RCC 7860 (cell line): Measurements from ENCODE around the gene NRXN2.

Experiments
- DNase-seq: peaks from one replicate; pipeline ENCODE4 v3.0.0-alpha.2; 2015; ENCODE audit warnings: low spot score
- FAIRE-seq: peaks from 2 replicates; lab custom pipeline; 2012; peaks lifted over from hg19 to GRCh38; lab: Jason Lieb, UNC

NRXN2 gene

DNA sequence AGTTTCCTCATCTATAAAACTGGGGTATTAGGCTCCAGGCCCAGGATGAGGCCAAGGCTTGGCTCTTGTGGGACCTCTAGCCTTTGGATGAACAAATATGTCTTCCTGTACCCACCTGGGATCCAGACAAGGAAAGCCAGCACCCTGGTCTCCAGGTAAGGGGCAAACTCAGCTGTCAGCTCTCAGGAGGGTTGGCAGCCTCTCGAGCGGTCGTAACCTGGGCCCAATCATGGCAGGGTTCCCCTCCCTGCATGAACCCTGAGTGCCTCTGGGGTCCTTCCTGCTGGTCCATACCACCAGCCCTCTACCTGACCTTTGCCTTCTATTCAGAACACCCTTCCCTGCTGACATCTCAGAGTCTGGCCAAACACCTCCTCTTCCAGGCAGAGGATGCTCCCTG lies 112.4 kb downstream of the NRXN2 start:
- no peak for FAIRE-seq
- DNase-seq: no peak

DNA sequence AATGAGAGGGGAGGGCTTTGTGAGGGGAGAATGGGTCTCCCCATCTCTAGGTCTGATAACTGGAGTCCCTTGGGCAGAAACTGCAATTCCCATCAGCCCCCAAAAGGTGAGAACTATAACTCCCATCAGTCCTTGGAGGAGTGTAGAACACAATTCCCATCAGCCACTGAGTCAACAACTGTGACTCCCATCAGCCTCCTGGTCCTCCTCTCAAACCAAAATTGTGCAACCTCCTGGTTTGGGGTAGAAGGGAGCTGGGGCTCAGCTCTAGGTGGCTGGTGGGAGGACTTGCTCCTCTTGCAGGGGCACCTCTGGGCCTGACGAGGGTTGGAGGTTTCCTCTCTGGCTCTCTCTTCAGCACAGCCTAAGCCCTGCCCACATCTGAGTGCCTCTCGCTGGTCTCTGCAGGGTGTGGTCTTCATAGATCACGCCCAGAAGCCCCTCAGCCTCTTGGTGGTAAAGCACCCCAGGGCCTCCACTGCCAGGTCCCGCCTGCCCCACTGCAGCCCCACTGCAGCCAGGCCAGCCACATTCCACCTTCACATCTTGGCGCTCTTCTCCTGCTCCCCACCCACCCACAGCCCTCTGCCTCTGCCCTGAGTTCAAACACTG lies 113.5 kb downstream of the NRXN2 start:
- no peak for FAIRE-seq
- DNase-seq: no peak

DNA sequence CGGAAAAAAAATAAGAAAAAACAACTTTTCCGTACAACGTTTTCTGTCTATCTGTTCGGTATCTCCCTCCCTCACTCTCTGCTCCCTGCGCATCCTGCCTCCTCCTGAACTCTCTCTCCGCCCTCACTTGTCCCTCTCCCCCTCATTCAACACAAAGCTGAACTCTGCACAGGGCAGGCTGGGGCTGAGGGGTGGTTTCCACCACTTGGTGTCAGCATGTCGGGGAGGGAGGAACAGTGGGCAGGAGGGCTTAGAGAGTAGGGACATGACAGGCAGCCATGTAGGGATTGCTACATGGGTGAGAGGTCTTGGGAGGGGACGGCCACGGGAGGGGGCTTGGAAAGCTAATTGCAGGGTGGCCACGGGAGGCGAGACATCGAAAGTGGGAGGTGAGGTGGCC lies 114.4 kb downstream of the NRXN2 start:
- DNase-seq: no peak
- FAIRE-seq: no peak

DNA sequence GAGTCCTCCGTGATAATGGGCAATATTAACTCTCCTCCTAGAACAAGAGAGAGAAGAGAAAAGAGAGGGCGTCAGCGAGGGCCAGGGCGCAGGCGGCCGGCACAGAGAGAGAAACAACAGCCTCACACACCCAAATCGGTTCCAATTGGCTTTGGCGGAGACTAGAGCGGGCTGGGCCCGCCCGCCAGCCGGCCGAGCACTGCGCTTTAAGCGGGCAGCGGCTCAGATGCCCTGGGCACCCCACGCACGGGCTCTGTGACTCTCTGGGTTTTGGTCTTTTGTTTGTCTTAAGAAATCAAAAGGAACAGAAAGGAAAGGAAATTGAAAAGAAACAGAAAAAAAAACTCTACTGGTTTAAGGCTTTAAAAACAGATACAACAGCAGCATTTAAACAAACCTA lies 115.0 kb downstream of the NRXN2 start:
- DNase-seq (no peak), FAIRE-seq (no peak)

DNA sequence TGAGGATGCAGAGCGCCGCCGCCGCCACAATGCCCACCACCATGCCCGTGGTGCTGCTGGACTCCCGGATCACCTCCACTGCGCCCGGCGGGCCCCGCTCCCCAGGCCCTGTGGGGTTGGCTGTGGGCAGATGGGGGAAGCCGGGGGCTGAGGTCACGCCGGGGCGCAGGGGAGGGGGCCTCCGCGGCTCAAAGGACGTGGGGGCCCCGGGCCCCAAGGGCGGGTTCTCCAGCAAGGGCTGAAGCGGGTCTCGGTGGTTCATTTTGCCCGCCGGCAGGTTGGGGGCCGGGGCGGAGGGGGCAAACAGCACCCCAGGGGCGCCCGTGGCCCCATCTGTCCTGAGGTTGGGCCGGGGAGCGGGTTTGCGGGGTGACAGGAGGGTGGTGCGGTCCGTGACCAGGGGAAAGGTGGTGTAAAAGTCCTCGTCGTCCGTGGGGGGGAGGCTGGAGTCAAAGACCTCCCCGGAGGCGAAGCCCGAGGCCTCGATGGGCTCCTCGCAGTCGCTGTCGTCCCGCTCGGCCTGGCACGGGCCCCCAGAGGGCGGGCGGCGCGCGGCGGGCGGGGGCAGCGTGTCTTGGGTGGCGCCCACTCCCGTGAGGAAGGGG lies 115.5 kb downstream of the NRXN2 start:
- DNase-seq (no peak), FAIRE-seq (no peak)

DNA sequence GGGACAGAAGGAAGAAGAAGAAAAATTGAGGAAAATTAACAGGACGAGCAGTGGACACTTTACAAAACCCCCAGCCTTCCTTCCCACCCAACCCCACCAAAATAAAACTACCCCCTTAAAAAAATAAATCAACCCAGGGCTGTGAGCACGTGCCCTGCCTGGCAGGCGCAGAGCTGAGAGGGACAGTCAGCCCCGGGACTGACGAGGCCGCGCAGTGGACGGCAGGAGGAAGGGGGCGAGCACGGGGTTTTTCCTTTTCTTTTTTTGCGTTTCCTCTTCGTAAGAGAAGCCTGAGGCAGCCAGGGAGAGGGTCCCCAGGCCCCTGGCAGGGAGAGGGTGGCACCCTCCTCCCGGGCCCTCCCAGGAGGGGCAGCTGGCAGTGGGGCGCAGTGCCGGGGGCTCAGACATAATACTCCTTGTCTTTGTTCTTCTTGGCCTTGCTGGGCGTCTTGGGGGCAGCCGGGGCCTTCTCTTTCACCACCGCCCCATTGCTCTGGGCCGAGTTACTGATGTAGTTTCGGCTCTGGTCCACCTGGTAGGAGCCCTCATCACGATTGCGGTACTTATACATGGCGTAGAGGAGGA lies 116.1 kb downstream of the NRXN2 start:
- FAIRE-seq (no peak), DNase-seq (no peak)

DNA sequence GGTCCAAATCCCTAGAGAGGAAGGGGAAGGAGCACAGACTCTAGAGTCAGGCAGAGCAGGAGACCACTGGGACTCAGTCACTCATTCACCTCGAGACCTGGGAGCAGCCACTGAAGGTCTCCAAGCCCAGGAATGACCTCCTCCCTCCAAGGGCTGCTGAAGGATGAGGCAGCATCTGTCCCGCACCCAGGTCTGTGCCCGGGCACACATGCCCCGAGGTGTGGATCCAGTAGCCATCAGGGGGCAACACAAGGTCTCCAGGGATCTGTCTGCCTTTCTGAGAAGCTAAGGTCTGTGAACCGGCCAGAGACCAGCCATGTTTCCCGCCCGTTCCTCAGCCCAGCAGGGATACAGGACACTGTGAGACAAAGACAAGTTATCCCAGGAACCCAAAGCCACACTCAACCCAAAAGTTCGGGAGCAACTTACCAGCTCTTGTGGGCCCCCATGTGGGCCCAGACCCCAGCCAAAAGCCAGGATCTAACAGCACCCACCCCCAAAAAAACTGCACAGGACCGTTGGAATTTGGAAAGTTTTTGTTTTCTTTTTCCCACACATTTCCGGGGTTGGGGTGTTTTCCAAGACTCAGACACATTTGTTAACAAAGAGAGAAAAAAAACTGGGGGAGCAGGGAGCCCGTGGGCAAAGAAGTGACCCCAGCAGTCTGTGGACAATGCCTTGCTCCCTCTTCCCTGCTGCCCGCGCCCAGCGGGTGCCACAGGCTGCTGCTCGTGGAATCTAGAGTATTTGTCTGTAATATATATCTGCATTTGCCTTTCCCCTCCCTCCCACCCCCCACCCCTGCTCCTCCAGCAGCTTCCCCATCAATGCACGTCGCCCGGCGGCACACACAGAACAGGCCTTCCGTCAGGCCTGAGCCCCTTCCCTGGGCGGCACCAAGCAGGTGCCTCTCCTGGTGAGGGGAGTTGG lies 117.1 kb downstream of the NRXN2 start:
- FAIRE-seq: no peak
- DNase-seq: no peak

DNA sequence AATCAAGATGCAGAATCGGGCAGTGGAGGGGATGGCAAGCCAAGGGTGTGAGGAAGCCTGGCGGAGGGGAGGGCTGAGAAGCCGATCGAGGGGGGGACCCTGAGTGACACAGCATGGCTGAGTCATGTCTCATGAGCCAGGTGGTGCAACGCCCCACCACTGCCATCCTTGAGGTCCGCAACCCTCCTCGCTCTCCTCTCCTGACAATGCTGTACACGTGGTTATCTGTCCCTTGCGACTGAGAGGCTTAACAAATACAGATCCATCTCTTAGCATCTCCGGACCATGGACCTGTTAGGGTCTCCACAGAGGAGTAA lies 117.8 kb downstream of the NRXN2 start:
- FAIRE-seq: no peak
- DNase-seq: no peak

DNA sequence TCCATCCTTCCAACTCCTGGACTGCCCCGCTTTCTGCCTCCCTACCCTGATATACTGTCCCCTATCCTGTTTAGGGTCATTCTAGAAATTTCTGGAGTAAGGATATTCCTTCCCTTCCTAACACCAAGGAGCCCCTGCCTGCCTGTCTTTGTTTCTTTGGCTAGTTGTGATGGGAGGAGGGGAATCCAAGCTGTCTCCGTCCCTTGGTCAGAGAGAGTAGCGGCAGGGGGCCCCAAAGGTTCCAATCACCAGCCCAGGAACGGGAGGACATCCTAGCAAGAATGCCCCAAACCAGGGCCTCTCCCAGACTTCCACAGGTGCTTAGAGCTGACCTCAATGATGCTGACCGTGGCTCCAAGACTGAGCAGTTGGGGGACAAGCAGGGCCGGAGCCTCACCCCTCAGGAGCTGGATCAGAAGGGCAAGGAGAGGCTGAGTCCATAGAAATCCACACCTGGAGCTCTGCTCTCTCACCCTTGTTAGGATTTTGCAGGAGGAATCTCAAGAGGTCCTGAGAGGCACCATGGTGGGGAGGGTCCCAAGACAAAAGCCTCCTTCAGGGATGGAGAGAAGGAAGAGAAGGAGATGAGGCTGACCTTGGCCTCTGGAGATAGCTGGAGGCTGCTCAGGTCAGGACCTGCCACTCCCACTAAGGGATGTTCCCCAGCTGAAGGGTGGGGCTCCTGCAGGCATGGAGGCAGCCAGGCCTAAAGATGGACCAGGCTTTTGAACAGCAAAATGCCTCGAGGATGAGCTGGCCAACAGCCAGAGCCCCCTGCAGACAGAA lies 118.3 kb downstream of the NRXN2 start:
- DNase-seq (no peak), FAIRE-seq (no peak)

DNA sequence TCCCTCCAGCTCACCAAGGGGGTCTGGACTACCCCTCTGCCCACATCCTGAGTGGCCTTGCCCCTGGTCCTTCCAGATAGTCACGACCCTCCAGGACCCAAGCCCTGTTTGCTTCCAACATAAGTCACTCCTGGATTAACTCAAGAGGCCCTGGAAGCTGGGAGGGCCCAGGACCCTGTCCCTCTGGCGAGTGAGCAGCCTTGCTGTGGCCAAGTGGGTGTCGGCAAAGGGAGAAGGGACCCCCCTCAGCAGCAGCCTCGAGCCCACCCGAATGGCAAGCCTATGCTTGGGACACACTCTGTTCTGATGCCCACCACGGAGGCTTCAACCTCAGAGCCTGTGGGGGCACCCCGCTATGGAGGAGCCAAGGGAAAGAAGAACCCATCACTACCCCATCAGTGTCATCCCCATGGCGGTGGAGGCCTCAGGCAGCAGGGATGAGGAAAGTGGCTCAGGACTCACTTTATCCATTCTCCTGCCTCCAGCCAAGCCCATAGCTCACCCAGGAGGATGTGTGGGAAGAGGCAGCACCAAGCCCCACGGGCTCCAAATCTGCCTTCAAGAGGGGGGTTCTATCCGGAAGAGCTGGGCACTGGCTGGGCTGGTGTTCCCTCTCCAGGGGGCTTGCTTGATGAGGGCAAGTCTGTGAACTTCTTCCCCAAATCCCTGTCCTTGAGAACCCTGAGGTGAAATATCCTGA lies 119.4 kb downstream of the NRXN2 start:
- FAIRE-seq (no peak), DNase-seq (no peak)

DNA sequence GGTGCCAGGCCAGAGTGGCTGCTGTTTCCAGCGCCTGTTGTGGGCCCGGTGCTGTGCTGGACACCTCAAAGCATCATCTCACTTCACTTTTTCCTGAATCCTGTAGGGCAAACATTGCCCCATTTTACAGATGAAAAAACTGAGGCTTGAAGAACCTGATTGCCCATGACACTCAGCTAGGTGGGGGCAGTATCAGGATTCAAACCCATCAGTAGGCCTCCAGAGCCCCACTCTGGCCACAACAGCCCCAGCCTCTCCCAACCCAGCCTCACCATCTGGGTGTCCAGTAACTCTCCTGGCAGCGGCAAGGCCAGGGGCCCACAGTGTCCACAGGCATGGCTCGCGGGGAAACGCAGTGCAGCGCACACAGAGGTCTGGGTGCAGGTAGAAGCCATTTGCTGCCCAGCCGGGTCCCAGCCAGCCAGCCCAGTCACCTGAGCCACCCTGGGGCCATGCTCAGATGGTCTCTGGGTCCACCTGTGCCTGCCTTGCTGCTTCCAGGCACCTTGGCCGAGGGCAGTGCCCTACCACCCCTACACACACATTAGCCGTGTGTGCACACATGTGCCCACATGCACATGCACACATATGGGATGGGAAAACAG lies 120.4 kb downstream of the NRXN2 start:
- no peak for FAIRE-seq
- DNase-seq: no peak

DNA sequence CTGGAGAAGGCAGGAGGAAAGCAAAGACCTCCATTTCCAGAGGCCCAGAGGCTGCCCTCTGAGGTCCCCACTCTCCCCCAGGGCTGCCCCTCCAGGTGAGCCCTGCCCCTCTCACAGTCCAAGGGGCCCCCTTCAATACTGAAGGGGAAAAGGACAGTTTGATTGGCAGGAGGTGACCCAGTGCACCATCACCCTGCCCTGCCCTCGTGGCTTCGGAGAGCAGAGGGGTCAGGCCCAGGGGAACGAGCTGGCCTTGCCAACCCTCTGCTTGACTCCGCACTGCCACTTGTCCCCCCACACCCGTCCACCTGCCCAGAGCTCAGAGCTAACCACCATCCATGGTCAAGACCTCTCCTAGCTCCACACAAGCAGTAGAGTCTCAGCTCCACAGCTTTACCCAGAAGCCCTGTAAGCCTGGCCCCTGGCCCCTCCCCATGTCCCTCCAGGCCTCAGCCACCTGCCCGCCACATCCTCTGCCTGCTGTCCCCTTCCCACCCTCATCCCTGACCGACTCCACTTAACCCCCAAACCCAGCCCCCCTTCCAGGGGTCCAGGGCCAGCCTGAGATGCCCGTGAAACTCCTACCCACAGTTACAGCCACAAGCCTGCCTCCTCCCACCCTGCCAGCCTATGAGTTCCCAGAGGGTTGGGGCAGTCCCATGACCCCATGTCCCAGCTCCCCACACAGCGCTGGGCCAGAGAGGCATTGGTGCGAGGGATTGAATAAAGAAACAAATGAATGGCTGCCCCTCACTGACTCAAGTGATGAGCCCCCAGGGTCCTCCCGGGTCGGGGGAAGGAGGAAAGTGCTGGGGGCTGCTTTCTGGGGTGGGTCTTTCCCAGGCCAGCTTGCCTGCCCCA lies 121.2 kb downstream of the NRXN2 start:
- no peak for FAIRE-seq
- DNase-seq: no peak

DNA sequence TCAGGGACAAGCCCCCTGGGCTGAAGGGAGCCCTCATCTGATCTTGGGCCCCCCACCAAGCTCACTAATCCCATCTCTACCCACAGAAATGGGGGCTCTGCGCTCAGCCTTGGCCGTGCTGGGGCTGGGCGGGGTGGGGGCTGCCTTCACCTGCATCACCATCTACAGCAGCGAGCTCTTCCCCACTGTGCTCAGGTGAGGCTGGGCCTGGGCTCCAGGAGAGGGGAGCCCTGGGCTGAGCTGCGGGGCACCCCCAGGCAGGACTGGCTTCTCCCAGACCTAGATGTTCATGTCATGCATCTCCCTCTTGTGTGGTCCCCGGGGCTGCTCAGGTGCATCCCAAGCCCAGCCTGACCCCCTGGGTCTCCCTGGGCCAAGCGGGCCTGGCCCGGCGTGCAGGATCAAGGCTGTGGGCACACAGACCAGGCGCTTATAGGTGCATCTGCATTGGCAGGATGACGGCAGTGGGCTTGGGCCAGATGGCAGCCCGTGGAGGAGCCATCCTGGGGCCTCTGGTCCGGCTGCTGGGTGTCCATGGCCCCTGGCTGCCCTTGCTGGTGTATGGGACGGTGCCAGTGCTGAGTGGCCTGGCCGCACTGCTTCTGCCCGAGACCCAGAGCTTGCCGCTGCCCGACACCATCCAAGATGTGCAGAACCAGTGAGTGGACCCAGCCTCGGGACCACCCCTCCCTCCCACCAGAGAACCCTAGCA lies 122.6 kb downstream of the NRXN2 start:
- no peak for DNase-seq
- no peak for FAIRE-seq

DNA sequence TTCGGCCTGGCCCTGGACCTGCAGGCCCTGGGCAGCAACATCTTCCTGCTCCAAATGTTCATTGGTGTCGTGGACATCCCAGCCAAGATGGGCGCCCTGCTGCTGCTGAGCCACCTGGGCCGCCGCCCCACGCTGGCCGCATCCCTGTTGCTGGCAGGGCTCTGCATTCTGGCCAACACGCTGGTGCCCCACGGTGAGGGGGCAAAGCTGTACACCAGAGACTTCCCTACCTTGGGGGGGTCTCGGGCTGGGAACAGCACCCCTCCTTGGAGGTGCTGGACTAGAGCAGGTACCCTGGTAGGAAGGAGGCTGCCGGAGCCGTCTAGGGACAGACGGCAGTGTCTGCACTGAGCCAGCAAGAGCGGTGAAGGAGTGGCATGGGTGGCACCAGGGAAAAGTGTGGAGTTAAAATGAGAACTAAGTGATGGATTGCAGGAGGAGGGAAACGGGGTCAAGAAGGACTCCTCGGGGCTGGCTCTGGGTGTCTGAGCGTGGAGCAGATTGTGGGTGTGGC lies 123.2 kb downstream of the NRXN2 start:
- FAIRE-seq (no peak), DNase-seq (no peak)

DNA sequence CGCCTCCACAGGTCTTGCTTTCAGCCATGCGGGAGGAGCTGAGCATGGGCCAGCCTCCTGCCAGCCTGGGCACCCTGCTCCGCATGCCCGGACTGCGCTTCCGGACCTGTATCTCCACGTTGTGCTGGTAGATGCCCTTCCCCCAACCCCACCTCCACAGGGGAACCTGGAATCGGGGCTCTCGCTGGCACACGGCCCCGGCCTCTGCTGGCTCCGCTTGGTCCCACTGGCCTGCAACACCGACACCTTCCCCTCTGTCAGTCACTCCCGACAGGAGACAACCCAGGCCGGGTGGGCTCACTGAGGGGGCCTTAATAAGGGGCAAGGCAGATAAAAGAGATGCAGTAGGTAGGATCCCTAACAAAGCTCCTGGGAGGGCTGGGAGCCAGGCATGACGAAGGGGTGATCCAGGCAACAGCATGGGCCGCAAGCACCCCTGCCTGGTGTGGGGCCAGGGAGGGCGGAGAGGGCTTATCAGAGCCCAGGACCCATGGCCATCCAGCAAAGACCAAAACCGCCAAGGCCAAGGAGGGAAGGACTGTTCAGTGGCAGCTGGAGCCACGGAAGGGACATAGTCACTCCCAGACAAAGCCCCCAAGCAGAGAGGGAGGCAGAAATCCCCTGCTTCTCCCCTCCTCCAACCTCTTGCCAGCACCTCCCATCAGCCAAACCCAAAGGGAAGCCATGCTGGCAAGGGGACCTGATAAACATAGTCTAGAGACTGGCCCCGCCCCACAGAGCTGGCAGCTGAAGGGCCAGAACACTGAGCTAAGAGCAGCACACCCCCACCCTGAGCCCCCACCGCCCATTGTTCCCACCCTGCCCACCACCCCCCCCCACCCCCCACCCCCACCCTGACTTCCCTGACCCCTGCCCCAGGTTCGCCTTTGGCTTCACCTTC lies 124.0 kb downstream of the NRXN2 start:
- FAIRE-seq (no peak), DNase-seq (no peak)

DNA sequence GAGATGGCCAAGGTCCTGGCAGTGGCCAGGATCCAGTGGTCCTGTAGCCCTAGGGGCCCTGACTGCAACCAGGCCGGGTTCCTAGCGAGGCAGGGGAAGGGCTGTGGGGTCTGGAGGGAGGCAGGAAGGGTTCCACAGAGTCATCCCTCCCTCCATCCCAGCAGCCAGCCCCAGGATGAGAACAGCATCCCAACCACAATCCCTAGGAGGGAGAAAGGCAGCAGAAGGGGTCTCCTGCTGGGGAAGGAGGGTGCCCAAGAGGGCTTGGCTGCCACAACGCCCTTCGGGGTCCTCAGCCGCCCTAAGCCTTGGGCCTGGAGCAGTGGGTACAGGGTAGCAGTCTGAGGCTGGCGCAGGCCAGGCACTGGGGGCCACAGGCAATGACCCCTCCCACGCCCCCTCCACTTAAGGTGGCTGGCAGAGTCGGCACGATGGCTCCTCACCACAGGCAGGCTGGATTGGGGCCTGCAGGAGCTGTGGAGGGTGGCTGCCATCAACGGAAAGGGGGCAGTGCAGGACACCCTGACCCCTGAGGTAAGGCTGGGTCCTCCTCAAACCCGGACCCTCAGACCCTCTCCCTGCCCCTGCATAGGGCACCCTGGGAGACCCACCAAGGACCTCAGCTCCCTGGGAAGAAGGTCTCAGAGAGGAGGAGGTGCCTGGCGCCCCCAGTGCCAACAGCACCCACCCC lies 124.7 kb downstream of the NRXN2 start:
- FAIRE-seq (no peak), DNase-seq (no peak)

DNA sequence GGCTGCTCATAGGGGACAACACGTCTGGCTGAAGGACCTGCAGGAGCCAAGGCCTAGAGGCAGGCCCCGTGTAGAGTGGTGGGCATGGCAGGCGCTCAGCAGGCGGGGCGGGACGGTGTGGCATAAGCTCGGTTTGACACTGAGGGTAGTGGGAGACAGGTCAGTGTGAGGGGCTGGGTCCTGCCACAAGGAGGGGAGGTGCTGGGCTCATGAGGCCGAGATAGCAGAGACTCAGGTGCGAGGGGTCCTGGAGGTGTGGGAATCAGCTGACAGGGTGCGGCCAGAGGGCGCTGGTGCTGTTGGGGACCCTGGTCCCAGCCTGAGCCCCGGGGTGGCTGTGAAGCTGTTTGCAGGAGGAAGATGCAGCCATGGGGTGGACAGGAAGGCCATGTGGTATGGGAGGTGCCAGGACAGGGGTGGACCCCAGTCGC lies 125.3 kb downstream of the NRXN2 start:
- FAIRE-seq: no peak

More for the DNA sequence above, 125.3 kb downstream of the NRXN2 start:
- DNase-seq: no peak
